Stimulated activated CD8-positive, alpha-beta memory T cell treated with anti-CD3 and anti-CD28 coated beads, Interleukin-7, amount 100 ng/mL, for 24 hours (primary cell): ENCODE results near the gene FBXL22.
A peak's percentile ranks its signal among the peaks of the same experiment; 100 is the strongest.

Experiments used
- DNase-seq: peaks from one replicate; pipeline ENCODE4 v3.0.0-alpha.2; 2020; ENCODE audit warnings: low read depth

FBXL22 gene

DNA sequence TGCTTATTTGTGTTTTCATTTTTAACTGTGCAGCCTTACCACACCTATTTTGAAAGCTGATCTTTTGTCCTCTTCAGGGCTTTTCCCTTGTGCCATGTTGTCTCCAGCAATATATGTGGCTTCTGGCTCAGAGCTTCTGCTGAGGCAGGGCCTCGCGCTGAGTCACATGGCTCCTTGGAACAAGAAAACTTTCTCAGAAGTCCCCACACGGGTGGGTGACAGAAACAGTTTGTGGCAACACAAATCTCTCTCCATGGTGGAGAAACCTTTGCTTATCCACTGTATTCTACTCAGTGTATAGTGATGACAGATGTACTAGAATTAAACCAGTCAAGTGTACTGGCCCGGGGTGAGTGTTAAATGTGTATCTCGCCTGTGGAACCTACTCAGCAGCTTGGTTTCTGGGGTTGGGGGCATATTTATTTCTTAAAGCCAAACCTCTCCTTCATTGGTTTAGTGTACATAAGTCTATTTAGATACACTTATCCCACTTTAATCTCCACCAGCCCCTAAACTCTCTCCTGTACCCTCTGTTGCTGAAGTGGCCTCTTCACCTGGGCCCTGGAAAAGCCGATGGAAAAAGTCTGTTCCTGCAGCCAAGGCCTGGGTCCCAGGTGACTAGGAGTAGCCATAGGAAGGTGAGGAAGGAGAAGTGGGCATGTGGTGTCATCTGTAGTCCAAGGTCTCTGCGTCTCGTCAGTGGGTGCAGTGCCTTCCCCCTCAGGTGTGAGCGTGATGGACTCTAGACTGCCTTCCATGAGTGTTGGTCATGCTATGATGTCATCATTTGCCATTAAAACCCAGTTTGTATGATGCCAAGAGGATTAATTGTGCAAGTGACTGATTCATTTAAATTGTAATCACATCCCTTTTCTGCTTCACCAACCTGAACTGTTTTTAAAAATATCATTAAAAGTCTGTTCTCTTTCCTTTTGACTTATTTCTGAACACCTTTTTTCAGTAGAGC is 3.2 kb upstream of the FBXL22 start:
- peak; percentile 32 for DNase-seq

DNA sequence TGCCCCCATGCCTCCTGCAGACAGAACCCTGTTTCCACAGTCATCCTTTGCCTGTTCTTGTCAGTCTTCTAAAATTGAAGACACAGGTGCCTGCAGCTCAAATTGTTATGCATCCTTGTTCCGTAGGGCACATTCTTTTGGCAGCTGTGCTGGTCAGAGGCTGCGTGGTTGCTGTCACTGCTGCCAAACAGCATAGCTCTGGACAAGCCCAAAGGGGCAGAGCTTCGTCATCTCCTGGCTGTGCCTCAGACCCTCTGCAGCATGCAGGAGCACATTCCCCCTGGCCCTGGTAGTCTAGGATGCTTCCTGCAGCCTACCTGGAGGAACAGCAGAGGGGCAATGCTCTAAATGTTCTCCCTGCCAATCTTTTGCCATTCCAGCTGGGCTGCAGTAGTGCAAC is 2.1 kb upstream of the FBXL22 start:
- DNase-seq = no peak

GRCh38 chr15:63595688-63596087 is 1.5 kb upstream of the FBXL22 start:
- DNase-seq = no peak

GRCh38 chr15:63596676-63597037 is 530 bp upstream of the FBXL22 start:
- no peak for DNase-seq

GRCh38 chr15:63597821-63598220 is 634 bp downstream of the FBXL22 start:
- DNase-seq = no peak

- DNase-seq = no peak
These were observed 1.6 kb downstream of the FBXL22 start for GRCh38 chr15:63598473-63599400.

DNA sequence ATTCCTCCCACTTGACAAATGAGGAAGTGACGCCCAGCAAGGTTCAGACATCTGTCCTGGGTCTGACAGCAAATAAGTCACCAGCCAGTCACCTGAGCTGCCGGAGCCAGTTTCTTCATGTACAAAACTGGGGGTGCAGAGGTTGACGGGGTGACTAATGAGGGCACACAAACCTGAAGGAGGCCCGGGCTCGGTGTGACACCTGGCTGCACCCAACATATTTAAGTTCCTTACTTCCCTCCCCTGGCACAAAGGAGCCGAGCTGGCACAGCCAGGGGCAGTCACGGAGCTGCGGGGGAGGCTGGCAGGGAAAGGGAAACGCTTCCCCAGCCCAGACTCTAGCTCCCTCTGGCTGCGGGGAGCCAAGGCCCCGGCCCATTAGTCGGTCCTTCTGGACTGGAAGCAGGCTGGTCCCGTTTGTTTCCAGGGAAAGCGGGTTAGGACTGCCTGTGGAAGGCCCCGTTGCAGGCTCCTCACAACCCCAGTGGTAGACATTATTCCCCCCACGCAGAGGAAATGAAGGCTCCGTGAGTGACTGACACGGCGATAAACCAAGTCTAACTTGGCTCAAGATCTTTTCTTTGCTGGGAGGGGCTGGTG is 2.3 kb downstream of the FBXL22 start:
- no peak for DNase-seq

DNA sequence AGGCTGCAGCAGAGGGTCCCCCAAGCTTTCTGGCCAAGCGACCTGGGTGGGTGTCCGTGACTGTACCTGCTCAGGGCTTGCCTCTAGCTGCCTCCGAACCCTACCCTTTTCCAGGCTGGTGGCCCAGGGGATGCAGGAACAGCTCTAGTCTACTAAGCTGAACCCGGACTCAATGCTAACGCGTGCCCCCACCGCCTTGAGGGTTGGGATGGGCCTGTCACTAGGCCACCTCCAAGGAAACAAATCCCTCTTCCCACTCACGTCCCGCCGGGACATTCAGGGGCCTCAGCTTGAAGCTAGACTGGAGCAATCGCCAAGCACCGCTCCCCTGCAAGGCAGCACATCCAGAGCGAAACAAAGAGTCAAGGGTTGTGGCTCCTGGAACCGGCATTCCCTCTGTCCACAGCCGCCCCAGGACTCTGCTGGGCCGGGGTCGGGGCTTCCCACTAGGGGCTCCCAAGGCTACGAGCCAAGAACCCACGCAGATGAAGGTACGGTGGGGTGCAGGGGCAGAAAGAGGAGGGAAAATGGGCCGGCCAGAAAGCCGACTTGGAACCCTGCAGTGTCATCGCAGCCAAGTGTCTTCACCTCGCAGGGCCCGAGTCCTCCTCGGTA is 2.9 kb downstream of the FBXL22 start:
- DNase-seq = no peak

- peak; percentile 76 for DNase-seq
These were observed 3.4 kb downstream of the FBXL22 start for GRCh38 chr15:63600616-63601025.

GRCh38 chr15:63601026-63601703 is 4.0 kb downstream of the FBXL22 start:
- DNase-seq = peak; percentile 23

DNA sequence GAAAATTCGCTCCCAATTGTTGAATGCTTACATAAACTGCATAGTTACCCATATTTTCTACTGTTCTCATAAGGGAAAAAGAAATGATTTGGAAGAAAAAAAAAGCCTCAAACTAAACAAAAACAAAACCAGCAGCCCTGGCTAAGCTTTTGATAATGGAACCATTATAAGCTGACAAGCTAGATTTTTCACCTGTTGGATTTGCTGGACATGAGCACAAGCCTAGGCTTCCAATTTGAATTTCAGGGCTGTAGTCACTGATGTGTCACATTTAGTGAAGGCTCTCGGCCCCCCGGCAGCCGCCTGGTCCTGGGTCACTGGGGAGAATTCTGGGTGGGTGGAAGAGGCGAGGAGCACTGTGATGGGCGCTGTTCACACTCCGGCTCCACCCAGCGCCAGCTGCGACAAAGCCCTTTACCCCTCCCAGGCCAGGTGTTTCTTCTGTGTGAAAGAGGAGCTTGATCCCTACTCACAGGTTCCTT is 4.6 kb downstream of the FBXL22 start:
- no peak for DNase-seq

GRCh38 chr15:63602595-63602994 is 5.4 kb downstream of the FBXL22 start:
- no peak for DNase-seq

- DNase-seq = no peak
These were observed 6.3 kb downstream of the FBXL22 start for GRCh38 chr15:63603516-63603915.

DNA sequence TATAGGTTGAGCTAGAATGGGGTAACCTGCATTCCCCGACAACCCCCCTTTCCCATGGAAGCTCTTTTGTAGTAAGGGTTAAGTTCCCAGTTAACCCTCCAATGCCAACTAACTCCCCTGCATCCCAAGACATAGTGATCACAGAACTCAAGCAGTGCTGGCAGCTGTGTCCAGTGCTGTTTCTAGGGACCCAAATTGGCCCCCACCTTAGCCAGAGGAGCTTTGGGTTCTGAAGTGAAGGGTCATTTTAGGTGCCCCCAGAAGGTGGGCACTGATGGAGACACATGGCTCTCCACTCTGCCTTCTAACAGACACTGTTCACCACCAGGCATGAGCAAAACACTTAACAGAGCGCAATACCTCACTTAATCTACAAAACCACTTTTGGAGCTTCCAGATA is 7.1 kb downstream of the FBXL22 start:
- no peak for DNase-seq

DNA sequence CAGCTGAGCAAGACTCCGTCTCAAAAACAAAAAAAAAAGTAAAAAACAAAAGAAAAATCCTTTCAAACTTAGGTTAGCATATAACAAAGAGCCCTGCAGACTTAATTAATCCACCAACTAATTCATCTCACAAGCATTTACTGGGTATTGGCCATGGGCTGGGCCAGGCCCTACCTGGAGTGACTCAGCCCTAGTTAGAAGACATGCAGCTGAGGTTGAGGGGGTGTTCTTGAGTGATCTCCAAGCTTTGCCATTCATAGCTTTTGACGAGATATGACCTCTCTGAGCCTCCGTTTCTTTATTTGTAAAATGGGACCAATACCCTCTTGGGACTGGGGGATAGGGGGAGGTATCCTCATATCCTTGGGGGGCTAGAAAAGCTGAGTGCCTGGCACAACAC is 7.8 kb downstream of the FBXL22 start:
- no peak for DNase-seq

DNA sequence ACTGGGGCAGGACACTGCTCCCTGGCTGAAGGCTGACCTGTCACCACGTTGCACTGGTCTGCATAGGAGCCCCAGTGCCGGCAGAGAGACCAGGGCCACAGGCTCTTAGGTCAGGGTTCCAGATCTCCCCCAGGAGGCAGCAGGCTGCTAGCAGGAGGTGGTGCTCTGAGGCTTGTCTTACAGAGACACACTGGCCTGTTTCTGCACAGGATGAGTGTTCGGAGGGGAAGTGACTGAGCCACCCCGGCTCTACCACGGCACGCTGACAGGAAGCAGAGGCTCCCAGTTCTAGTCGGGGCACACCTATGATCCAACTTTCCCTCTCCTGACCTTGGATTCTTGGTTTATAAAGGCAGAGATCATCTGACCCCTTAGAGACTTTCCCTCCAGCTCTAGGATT is 8.6 kb downstream of the FBXL22 start:
- DNase-seq = peak; percentile 33

GRCh38 chr15:63606308-63606707 is 9.1 kb downstream of the FBXL22 start:
- DNase-seq = no peak

DNA sequence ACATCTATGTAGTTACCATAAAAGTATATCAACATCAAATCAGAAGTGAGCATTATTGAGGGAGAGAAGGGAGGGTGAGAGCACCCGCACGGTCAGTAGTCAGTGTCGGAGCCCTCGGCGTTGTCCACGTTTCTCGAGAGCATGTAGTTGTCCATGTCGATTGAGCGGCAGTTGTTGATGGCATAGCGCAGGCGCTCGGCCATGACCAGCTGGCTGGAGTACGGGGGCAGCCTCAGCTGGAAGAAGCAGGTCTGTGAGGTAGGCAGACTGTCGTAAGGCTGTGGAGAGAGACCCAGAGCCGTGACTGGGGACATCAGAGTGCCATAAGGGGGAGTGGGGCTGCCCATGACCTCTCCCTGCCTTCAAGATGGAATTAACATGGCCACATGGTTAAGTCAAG is 11.8 kb downstream of the FBXL22 start:
- DNase-seq = no peak

- no peak for DNase-seq
These were observed 12.3 kb downstream of the FBXL22 start for GRCh38 chr15:63609448-63609847.

- peak; percentile 46 for DNase-seq
These were observed 13.1 kb downstream of the FBXL22 start for GRCh38 chr15:63610209-63610841.

DNA sequence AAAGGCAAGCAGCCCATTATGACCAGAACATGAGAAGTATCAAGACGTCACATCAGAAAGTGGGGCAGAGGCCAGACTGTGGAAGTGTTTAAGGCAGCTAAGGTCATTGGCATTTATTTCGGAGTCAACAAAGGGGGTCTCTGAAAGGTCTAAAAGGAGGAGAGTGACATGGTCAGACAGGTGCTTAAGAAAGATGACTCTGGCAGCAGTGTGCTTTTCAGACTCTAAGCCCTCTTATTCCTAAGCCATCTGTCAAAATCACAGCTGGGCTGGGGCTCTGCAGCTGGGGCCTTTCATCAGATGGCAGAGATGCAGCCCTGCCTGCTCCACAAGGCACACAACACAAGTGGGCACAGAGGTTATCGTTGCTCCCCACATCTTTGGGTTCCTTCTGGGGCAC is 14.0 kb downstream of the FBXL22 start:
- DNase-seq = no peak
